ENCODE measurements around the gene SKP1. TPM values are rescaled to one million over a fixed set of nuclear protein-coding genes. Genes with fewer than 3 reads are reported as not detected.

The SKP1 gene
- total and polyA plus RNA-seq, 9 of the 15 experiments (the other 6 are each of a cell fraction or from before 2014, with no cell fraction given), result 301 to 2,109 (median 639) TPM

GRCh38 chr5:134140530-134141201 lies 36.1 kb downstream of the SKP1 start (continued):
- TF ChIP-seq POLR2AphosphoS5 (IDR thresholded peaks at IDR 0.05; ENCODE audit: control insufficient read depth, insufficient read depth, low read depth, low read length), result peak; percentile 57
- TF ChIP-seq TFE3 (CRISPR knock-in tag; IDR thresholded peaks at IDR 0.05), result no peak
- TF ChIP-seq CEBPB (tag; IDR thresholded peaks at IDR 0.05), result no peak
- TF ChIP-seq MCM5 (IDR thresholded peaks at IDR 0.05; ENCODE audit: low read depth), result no peak
- TF ChIP-seq FOXJ2 (tag; IDR thresholded peaks at IDR 0.05), result no peak
- no peak for TF ChIP-seq ZNF146 (CRISPR knock-in tag; IDR thresholded peaks at IDR 0.05; ENCODE audit: unreplicated experiment)
- TF ChIP-seq ZNF57 (CRISPR knock-in tag; IDR thresholded peaks at IDR 0.05), result no peak
- no peak for TF ChIP-seq GTF2E2 (tag; IDR thresholded peaks at IDR 0.05)
- no peak for TF ChIP-seq NFXL1 (CRISPR knock-in tag; IDR thresholded peaks at IDR 0.05)
- TF ChIP-seq GMEB1 (CRISPR knock-in tag; IDR thresholded peaks at IDR 0.05), result no peak
- no peak for TF ChIP-seq HBP1 (CRISPR knock-in tag; IDR thresholded peaks at IDR 0.05)
- TF ChIP-seq JUNB (CRISPR knock-in tag; conservative IDR thresholded peaks at IDR 0.05), result no peak
- no peak for TF ChIP-seq POLR3A (IDR thresholded peaks at IDR 0.05; ENCODE audit: borderline replicate concordance, extremely low read depth, insufficient read depth, insufficient read length)

All from K562 (cell line).